GM19193 (cell line): ENCODE data around the gene ERVK3-1.

Experiments
- POLR2A ChIP-seq: IDR thresholded peaks from 4 replicates; pipeline ENCODE4 v1.6.1; 2011; ENCODE audit not compliant: insufficient read depth, insufficient read length; ENCODE audit errors: extremely low read depth

Gene ERVK3-1

GRCh38 chr19:58351990-58352755 lies 47.0 kb downstream of the ERVK3-1 start:
- TF ChIP-seq POLR2A = no peak

- TF ChIP-seq POLR2A = no peak
Measured at GRCh38 chr19:58352760-58353671, 47.8 kb downstream of the ERVK3-1 start, which contains the start of gene A1BG. Gene A1BG, minus strand, starts transcription at chr19:58353492. Its CDS starts 55 bp downstream, at chr19:58353437.

GRCh38 chr19:58353717-58354477 lies 48.7 kb downstream of the ERVK3-1 start:
- no peak for TF ChIP-seq POLR2A

GRCh38 chr19:58354478-58355030 lies 49.4 kb downstream of the ERVK3-1 start:
- TF ChIP-seq POLR2A = no peak

GRCh38 chr19:58355215-58355796 lies 50.1 kb downstream of the ERVK3-1 start:
- no peak for TF ChIP-seq POLR2A

- no peak for TF ChIP-seq POLR2A
Measured at GRCh38 chr19:58355908-58356765, 51.0 kb downstream of the ERVK3-1 start.

GRCh38 chr19:58356766-58357480 lies 51.7 kb downstream of the ERVK3-1 start:
- TF ChIP-seq POLR2A = no peak

GRCh38 chr19:58357481-58358145 lies 52.4 kb downstream of the ERVK3-1 start:
- TF ChIP-seq POLR2A = no peak

GRCh38 chr19:58361900-58362271 lies 56.7 kb downstream of the ERVK3-1 start:
- no peak for TF ChIP-seq POLR2A

GRCh38 chr19:58362272-58362994 lies 57.3 kb downstream of the ERVK3-1 start, which contains the start of gene ZNF497:
Gene ZNF497, minus strand, starts transcription at chr19:58362751. Its CDS starts 5,116 bp downstream, at chr19:58357635.
- TF ChIP-seq POLR2A = peak; percentile 81

GRCh38 chr19:58364146-58364545 lies 59.0 kb downstream of the ERVK3-1 start:
- no peak for TF ChIP-seq POLR2A
